ENCODE data around the gene HS3ST6.

GRCh38 chr16:1919327-1919998 lies 1.2 kb upstream of the HS3ST6 start:
- TF ChIP-seq CTCF (conservative IDR thresholded peaks at IDR 0.05; ENCODE audit: low read depth, low read length) = no peak
- TF ChIP-seq EZH2 (IDR thresholded peaks at IDR 0.05; ENCODE audit: low read length, unreplicated experiment) = no peak
- TF ChIP-seq EZH2phosphoT487 (IDR thresholded peaks at IDR 0.05; ENCODE audit: borderline replicate concordance, low read length) = no peak
